Measurements from ENCODE around the gene SLC27A3.
"Not testable (repeated sequence)": the region's sequence is repeated elsewhere in the genome, so short reads cannot be mapped to it uniquely, and the experiment has no call there.

Gene SLC27A3

DNA sequence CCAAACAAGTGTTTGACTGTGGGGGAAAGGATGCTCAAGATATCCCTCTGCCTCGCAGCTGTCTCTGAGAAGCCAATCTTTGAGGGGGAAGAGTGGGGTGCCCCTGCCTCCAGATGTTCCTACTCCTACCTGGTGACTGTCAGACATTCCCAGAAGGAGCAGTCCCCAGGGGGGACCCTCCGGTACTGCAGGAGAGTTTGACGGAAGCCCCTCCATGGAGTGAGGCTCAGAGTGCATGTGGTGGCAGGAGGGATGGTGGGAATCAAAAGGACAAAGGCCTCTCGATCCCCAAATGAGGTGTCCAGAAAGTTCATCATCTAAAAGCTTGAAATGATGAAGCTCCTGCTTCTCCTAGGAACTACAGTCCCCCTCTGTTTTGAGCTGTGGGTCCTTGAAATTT, 5.3 kb downstream of the SLC27A3 start:
- no peak for DNase-seq (ENCODE audit: low read depth in 2 of 2)

DNA sequence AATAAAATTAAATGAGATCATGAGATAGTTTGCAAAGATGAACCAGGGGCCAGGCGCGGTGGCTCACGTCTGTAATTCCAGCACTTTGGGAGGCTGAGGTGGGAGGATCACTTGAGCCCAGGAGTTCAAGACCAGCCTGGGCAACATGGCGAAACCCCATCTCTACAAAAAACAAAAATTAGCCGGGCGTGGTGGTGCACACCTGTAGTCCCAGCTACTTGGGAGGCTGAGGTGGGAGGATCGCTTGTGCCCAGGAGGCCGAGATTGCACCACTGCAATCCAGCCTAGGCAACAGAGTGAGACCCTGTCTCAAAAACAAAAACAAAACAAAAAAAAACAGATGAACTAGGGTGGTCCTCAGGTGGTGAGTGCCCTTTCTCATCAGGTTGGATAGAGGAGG, 7.4 kb downstream of the SLC27A3 start:
- DNase-seq (ENCODE audit: low read depth in 2 of 2): not testable (repeated sequence)

DNA sequence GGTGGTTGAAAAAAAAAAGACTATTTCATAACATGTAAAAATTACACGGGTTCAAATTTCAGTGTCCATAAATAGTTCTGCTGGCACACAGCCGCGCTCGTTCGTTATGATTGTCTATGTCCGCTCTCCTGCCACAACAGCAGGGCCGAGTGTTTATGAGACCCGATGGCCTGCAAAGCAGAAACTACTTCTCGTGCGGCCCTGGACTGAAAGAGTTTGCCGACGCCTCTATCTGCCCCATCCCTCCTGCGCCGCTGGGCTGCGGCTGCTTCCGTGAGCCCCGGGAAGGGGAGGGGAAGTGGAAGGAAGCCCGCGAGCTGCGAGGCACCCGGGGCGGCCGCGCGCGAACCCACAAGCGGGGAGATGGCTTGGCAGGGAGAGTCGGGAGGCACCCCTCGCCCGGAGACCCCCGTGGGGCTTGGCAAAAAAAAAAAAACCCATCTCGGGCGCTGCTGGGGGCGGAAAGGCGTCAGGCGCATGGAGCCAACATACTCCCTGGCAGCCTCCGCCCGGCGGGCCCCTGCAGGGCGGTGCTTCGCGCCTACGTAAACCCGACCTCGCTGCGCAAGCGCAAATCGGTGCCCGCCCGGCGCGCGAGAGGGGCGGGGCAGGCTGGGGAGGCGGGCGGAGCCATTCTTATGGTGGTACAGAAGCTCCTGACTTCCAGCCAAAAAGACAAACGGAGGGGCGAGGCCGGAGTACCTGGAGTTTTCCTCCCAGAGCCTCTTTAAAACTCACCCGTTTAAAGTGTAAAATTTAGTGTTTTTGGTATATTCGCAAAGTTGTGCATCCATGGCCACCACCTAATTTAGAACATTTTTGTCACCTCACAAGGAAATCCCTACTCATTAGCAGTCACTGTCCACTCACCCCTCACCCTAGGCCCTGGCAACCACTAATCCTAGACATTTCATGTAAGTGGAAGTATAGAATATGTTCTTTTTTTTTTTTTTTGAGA, 8.3 kb downstream of the SLC27A3 start:
- DNase-seq (ENCODE audit: low read depth in 2 of 2): peak; percentile 88 to 89

DNA sequence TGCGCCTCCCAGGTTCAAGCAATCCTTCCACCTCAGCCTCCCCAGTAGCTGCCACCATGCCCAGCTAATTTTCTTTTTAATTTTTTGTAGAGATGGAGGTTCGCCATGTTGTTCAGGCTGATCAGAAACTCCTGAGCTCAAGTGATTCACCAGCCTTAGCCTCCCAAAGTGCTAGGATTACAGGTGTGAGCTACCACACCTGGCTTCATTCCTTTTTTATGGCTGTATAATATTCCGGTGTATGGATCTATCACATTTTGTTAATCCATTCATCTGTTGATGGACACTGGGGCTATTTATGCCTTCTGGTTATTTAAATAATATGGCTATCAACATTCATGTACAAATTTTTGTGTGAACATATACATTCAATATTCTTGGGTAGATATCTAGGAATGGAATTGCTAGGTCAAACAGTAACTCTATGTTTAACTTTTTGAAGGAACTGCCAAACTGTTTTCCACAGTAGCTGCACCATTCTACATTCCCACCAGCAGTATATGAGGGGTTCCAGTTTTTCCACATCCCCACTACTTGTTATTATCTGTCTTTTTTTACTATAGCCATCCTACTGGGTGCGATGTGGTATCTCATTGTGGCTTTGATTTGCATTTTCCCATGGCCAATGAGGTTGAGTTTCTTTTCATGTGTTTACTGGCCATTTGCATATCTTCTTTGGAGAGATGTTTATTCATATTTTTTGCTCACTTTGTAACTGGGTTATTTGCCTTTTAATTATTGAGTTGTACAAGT, 11.0 kb downstream of the SLC27A3 start:
- no peak for DNase-seq (ENCODE audit: low read depth in 2 of 2)

DNA sequence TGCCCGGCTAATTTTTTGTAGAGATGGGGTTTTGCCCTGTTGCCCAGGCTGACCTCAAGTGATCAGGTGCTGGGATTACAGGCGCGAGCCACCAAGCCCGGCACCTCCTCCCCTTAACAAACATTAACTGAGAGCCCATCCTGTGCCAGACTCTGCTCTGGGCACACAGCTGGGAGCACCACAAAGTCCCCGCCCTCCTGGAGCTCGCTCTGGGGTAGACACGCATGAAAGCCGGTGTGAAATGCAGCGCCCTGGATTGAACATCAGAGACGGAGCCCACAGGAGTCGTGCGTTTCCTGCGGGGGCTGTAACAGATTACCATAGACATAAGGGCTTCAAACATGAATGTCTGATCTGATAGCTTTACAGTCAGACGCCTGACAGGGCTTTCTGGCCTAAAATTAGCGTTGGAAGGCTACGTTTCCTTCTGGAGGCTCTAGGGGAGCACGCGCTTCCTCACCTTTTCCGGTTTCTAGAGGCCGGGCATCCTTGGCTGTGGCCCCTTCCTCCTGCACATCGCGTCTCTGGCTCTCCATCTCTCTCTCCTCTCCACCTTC, 14.3 kb downstream of the SLC27A3 start:
- DNase-seq (ENCODE audit: low read depth in 2 of 2): no peak

DNA sequence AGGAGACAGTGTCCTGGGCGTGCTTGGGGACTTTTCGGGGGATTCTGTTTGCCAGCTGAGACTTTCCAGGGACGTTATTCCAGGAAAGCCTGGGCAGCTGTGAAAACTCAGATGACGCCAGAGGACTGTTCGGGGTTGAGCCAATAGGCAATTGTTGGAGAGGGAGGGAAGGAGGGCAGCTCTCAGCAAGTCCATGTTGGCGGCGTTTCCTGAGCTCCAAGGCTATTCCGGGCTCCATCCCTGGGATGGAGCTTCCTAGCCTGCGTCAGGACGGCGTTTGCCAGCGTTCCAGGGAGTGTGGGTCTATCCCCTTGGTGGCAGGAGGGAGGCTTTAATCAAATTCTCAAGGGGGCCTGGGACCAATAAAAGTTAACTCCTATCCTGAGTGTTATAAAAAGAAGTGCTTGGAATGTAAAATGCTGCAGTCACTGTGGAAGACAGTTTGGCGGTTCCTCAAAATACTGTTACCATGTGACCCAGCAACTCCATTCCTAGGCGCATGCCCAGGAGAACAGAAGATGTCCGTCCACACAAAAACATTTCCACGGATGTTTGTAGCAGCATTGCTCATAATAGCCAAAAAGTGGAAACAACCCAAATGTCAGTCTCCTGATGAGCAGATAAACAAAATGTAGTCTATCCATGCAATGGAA, 15.2 kb downstream of the SLC27A3 start:
- no peak for DNase-seq (ENCODE audit: low read depth in 2 of 2)

DNA sequence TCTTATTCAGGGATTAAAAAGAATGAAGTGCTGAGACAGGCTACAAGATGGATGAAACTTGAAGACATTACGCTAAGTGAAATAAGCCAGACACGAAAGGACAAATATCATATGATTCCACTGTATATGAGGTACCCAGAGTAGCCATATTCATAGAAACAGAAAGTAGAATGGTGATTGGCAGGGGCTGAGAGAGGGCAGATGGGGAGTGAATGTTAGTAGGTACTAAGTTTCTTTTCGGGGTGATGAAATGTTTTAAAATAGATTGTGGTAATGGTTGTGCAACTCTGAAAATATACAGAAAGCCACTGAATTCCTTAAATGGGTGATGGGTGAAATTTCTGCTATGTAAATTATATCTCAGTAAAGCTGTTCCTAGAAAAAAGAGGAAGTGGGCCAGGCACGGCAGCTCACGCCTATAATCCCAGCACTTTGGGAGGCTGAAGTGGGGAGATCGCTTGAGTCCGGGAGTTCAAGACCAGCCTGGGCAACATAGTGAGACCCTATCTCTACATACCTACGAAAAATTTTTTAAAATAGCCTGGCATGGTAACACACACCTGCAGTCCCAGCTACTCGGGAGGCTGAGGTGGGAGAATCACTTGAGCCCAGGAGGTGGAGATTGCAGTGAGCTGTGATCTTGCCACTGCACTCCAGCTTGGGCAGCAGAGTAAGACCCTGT, 15.9 kb downstream of the SLC27A3 start:
- no peak for DNase-seq (ENCODE audit: low read depth in 2 of 2)

DNA sequence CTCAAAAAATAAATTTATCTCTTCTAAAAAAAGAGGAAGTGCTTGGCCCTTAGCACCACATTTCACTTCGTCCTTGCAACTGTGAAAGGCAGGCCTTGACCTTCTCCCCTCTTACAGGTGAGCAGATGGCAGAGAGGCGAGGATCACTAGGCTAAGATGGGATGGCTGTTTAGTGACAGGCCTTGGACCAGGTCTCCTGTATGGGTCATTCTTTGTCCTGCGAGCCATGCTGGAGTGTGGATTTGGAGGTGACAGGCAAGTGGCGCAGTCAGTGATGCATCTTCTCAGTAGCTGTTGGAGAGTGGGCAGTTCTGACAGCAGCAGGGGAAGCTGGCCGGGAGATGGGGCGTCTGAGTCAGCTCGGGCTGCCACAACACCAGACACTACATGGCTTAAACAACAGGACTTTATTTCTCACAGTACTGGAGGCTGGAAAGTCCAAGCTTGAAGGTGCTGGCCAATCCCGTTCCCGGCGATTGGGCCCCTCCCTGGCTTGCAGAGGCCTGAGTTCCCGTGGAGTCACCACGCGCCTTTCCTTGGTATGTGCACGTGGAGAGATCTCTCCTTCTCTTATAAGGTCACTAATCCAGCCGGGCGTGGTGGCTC, 16.5 kb downstream of the SLC27A3 start:
- peak in 1 of 2 donors; percentile 43 for DNase-seq (ENCODE audit: low read depth in 2 of 2)

DNA sequence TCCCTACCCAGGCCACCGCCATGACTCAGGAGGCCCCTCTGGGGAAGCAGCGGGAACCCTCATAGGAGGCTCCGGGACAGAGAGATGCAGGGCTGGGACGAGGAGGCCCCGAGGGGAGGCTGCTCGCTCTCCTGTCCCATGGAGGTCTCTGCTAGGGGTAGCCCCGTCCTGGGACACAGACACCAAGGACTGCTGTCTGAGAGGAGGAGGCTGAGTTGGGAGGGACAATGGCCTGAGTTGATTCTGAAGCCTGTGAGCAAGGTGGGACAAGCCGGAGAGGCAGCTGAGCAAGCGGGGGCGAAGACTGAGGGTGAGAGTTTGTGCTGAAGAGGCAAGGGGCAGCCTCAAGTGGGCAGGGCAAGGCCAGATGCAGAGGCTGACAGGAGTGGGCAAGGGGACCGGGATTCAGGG, 17.4 kb downstream of the SLC27A3 start:
- DNase-seq (ENCODE audit: low read depth in 2 of 2): no peak

DNA sequence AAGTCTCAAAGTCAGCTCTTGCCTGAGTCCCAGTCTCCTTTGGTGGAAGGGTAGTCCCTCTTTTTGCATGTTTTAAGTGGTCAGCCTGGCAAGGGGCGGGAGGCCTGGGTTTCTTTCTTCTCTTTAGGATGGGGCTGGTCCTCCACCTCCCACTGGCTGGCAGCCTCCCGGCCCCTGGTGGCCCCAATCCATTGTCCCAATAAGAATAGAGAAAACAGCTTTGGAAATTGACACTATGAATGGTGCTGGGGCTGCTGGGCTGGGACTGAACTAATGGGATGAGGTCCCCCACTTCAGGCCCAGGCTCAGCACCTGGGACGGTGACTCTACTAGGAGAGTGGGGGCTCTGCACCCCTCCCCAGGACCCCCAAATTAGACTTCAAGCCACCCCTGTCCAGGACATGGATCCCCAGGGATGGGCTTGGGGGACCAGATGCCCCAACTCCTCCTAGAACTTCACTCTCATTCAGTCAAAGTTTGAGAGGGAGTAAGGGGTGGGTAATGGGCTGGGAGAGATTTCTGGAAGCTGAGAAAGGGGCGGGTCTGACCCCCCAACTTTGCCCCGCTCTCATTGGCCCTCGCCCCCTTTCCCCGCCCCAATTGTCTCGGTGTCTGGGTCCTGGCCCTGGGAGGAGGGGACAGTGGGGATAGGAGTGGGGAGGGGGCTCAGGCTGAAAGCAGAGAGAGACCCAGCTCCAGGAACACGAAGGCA, 18.2 kb downstream of the SLC27A3 start:
- no peak for DNase-seq (ENCODE audit: low read depth in 2 of 2)

DNA sequence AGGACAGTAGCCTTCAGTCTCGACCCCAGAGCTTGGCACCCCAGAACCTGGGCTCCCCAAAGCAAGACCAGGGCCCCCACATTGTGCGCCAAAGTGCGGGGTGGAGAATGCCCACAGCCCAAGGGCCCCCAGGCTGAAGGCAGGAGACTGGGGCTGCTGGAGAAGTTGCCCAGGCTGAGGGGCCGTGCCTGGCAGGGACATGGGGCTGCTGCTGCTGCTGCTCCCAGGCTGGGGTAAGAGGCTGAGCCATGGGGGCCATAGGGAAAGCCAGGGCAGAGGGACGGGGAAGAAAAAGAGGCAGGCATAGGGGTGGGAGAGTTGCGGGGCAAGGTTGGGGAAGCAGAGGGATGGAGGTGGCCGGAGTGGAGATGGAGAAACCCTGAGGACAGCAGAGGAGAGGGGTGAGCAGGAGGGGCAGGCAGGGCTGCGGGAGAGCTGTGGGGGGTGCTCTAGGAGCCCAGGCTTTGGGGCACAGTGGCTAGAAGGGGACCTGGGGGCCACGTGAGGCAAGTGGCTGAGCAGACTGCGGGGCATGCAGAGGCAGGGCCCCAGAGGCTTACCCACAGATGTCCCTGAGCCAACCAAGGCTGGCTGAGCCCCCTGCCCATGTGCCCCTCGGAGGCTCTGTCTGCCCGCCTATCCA, 18.9 kb downstream of the SLC27A3 start:
- no peak for DNase-seq (ENCODE audit: low read depth in 2 of 2)

DNA sequence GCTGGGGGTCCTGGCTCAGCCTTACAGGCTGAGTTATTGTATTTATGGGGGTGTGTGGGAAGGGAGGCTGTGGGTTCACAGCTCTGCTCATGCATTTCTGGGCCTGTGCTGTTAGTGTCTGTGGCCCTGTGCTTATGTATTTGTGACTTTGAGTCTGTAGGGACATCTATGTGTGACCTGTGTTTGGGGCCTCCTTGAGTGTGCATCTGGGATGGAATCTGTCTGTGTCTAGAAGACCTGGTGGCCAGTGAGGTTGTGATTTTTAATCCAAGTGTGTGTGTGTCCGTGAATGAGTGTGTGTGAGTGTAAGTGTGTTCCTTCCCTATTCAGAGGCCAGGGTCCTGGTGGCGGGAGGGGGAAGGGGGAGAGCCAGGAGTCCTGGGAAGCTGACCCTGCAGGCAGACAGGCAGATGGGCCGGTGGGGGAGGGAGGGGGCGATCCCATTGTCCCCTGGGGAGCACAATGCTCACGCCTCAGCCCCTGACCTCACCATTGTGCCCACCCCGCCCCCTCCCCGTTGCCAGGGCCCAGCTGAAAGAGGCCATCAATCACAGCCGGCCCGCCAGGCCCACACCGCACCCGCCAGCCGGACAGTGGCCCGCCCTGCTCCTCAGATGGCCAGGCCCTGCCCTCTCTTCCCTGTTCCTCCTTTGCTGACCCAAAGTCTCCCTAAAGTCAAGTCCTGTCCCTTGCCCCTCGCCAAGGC, 19.6 kb downstream of the SLC27A3 start:
- no peak for DNase-seq (ENCODE audit: low read depth in 2 of 2)

DNA sequence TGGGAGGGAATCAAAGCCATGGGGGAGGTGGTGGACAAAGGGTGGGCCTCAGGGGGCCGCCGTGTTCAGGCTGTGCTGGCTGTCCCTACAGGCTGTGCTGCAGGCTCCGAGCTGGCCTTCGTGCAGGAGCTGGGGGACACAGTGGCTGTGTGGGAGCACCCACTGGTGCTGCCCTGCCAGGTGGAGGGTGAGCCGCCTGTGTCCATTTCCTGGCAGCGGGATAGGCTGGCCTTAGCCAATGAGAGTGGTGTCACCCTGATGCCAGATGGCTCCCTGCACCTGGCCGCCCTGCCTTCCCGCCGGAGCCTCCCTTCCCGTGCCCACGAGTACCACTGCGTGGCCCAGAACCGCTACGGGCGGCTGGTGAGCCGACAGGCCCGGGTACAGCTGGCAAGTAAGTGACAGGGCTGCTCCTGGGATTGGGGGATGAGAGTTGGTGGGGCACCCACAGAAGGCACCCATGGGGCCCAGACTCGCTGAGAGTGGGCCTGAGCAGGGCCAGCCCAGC, 20.2 kb downstream of the SLC27A3 start:
- no peak for DNase-seq (ENCODE audit: low read depth in 2 of 2)

DNA sequence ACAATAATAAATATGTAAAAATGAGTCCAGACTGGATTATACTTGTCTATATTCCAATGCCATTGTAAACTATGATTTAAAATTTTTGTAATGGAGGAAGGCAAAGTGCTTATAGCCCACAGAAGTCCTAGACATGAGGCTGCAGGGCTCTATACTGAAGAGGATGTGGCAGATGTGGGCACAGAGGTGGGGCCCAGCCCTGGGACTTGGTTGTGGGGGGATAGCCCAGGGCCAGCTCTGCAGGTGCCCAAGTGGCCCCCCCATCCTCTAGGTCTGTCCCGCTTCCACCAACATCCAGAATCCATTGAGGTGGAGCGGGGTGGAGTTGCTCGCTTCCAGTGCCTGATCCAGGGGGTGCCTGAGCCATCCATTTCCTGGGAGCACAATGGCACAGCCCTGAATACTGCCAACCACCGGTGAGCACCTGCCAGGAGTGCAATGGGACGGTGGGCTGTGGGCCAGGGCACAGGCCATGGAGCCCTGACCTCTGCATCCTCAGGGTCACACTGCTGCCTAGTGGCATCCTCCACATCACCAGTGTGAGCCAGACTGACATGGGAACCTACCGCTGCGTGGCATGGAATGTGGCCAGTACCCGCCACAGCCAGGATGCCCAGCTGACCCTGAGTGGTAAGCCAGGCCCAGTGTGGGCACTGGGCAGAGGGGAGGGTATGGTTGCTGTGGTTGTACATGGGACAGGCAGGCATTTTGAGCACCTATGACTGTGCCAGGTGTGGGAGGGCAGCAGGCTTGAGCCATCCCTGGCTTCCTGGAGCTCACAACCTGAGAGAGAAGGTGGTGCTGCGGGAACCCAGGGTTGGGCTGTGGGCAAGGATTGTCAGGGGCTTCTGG, 21.0 kb downstream of the SLC27A3 start:
- no peak for DNase-seq (ENCODE audit: low read depth in 2 of 2)

DNA sequence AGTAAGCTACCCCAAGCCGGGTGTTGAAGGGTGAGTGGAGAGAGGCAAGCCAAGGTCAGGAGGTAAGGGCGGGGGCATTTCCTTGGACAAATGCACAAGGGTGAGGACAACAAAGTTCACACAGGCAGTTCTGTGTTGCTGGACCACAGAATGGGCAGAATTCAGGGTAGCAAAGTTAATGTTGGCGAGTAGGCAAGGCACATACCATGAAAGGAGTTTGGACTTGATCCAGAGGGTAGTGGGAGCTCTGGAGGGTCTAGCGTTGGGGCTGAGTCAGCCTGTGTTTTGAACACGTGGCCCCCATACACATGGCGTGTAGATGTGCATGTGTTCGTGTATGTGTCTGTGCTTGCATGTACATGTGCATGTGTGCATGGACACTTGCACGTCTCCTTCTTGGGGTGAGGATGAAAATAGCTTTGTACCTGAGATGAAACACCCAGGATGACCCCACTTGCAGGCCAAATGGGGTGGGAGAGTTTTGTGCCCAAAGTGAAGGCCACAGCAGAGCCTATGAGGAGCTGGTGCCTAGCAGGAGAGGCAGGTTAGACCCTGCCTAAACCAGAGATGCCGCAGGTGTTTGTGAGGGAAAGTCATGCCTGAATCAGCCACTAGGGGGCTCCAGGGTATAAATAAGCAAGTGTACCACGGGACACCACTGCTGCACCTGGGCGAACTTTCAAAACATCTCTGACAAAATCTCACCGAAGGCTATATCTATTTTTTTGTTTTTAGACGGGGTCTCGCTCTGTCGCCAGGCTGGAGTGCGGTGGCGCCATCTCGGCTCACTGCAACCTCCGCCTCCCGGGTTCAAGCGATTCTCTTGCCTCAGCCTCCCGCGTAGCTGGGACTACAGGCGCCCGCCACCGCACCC, 21.8 kb downstream of the SLC27A3 start:
- DNase-seq (ENCODE audit: low read depth in 2 of 2): peak; percentile 58 to 65

DNA sequence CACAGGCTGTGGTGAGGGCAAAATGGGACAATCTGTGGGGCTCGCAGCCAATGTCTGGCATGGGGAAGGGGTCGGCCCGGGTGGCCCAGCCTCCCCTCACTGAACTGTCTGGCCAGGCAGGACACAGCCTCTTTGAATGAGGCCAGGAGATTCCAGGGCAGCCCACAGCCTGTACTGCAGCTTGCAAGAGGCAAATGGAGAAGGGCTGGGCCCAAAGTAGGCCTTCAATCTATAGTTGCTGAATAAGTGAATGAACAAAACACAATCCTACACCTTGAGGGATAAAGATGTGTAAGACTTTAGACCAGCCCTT, 23.2 kb downstream of the SLC27A3 start:
- DNase-seq (ENCODE audit: low read depth in 2 of 2): no peak

DNA sequence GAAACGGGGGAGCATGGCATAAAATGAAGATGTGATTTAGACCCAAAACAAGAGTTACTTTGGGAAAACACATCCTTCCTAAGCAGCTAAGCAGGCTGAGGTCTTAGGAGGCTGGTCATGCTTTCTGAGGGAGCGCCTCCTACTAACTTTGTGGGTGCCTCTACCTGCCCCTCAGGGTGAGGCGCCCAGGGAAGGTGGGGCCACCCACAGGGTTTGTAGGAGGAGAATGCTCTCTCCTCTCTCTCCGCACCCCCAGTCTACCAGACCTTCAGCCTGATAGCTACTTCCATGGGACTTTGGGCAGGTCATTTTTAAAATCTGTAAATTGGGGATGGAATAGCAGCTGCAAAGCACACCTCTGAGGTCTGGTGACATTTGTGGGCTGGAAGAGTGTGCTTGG, 23.8 kb downstream of the SLC27A3 start:
- no peak for DNase-seq (ENCODE audit: low read depth in 2 of 2)
